ENCODE data around the gene C10orf53.

The C10orf53 gene

DNA sequence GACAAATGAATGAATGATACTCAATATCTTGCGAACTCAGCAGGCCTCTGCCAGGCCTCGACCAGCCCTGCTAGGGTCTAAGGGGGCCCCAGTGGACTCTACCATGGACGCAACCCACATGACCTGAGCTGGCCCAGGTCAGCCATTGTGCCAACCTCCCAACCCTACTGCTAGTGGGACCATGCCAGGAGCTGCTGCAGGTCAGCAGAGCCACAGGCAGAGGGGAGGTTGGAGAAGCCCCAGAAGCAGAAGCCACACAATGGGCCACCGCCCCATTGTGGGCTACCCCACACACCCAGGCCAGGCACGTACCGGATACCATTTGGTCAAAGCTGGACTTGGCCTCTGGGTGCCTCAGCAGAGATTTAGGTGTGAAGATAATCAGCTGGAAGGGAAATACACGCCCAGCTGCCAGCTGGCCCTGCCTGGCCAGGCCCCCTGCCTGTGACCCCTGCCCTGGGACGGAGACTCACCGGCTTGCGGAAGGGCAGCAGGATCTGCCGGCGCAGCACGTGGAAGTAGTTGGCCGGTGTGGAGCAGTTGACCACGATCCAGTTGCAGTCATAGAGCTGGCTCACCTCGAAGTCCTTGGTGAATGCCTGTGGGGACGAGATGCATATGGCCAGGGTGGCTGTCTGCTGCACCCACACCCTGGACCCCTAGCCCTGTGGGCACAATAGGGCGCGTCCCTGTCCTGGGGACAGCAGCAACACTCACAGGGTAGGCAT, 58.2 kb downstream of the C10orf53 start:
- DNase-seq (ENCODE audit: low read depth in 1 of 2, low spot score in 1 of 2) = no peak
- TF ChIP-seq JUND (IDR thresholded peaks at IDR 0.05; ENCODE audit: low read depth) = no peak
- in situ Hi-C loops (cut with HindIII; ENCODE audit: low pct_unique_long_range_greater_than_20kb, low sequenced_read_pairs) = no loop called here

DNA sequence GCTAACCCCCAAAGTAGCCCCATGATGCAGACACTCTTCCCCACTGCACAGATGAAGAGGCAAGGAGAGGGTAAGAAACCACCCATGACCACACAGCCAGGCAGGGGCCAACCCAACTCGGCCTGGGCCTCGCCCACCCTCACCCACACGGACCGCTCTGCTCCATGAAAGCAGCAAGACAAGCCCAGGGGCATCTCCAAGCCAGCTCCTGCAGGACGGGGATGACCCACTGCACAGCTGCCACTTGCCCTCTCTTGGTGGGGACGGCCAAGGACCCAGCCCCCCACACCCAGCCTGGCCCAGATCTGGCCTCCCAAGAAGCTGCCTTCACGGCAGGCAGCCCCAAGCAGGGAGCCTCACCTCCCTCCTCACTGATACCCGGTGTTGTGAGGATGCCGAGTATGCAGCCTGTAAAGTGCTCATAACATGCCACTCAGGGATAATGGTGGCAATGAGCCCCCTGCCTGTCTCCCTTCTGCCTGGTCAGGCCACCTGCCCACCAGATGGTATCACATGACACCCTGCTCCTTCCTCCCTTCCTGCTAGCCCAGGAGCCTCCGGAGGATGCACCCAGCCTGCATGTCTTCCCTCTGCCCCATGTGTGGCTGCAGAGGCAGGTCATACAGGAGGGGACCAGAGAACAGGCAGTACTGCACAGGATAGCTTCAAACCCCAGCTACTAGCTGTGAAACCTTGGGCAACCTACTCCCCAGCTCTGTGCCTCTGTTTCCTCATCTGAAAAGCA, 59.3 kb downstream of the C10orf53 start:
- in situ Hi-C loops (cut with HindIII; ENCODE audit: low pct_unique_long_range_greater_than_20kb, low sequenced_read_pairs) = no loop called here
- no peak for DNase-seq (ENCODE audit: low read depth in 1 of 2, low spot score in 1 of 2)
- no peak for TF ChIP-seq JUND (IDR thresholded peaks at IDR 0.05; ENCODE audit: low read depth)

DNA sequence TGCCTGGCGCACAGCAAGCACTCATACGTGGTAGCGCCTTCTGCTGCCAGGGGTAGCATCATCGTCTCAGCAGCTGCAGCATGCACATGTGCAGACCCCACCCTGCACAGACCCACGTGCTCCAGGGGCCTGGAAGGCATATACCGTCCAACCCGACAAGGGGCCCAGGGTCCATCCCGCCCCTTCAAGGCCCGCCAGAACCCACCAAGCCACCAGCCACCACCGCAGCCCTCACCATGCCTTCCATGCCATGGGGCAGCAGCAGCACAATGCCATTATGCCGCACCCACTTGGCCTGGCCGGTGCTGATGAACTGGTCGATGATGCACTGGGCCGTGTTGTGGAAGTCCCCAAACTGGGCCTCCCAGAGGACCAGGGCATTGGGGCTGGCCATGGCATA, 60.0 kb downstream of the C10orf53 start:
- no peak for DNase-seq (ENCODE audit: low read depth in 1 of 2, low spot score in 1 of 2)
- TF ChIP-seq JUND (IDR thresholded peaks at IDR 0.05; ENCODE audit: low read depth) = no peak
- in situ Hi-C loops (cut with HindIII; ENCODE audit: low pct_unique_long_range_greater_than_20kb, low sequenced_read_pairs) = no loop called here

DNA sequence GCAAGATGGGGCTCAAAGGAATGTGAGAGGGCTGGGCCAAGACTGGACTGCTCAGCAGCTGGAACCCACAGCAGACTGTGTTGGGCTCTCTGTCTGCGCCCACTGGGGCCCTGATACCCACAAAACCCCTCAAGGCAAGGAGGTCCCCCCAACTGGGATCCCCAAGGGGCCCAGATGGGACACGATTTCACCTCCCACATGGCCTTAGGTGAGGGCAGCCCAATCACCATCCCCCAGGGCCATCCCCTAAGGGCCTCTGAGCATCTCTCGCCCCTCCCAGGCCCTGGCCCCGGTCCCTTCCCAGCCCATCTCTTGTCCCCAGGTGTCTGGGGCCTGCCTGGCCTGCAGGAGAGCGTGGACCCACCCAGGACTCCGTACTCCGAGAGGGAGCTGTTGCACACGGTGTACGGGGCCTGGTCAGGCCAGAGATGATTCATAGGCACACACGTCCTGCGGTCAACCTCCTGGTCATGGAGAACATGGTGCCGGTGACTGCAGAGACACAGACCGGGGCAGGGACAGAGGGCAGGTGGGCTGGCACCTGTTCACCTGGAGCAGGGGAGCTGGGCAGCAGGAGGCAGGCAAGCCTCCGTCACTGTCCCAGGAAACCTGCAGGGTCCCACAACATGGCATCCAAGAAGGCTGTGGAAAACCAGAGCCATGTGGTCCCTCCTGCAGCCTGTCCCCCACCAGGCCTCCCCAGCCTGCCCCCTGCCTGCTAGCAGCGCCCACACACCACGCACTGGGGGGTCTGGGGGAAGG, 61.1 kb downstream of the C10orf53 start:
- no peak for DNase-seq (ENCODE audit: low read depth in 1 of 2, low spot score in 1 of 2)
- in situ Hi-C loops (cut with HindIII; ENCODE audit: low pct_unique_long_range_greater_than_20kb, low sequenced_read_pairs) = no loop called here
- TF ChIP-seq JUND (IDR thresholded peaks at IDR 0.05; ENCODE audit: low read depth) = no peak

DNA sequence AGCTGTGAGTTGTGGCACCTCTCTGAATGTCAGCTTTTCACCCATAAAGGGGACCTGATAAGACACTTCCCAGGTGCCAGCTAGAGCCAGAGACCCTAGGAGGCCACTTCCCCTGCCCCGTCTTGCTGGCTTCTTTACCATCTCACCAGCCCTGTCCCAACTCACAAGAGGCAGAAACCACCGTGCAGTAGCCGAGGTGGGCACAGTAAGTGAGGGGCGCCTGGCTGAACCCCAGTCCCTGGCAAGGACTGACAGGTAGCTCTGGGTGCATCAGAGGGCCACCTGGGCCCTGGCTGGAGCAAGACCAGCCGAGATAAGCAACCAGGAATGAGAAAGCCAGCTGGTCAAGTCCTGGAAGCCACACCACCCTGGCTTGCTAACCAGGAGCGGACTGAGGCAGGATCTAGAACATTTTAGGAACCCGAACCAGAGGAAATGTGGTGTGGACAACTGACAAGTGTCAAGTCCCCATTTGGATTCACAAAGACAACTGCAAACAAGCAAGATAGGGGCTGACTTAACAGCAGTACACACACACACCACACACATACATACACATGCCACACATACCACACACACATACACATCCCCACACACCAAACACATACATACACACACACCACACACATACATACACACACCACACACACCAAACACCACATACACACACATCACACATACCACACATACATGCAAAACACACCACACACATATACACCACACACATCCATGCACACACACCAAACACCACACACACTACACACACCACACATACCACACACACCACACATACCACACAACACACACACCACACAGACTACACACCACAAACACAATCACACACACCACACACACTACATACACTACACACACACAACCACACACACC, 61.9 kb downstream of the C10orf53 start:
- TF ChIP-seq JUND (IDR thresholded peaks at IDR 0.05; ENCODE audit: low read depth) = no peak
- in situ Hi-C loops (cut with HindIII; ENCODE audit: low pct_unique_long_range_greater_than_20kb, low sequenced_read_pairs) = no loop called here
- DNase-seq (ENCODE audit: low read depth in 1 of 2, low spot score in 1 of 2) = peak in 1 of 2 experiments; percentile 42

DNA sequence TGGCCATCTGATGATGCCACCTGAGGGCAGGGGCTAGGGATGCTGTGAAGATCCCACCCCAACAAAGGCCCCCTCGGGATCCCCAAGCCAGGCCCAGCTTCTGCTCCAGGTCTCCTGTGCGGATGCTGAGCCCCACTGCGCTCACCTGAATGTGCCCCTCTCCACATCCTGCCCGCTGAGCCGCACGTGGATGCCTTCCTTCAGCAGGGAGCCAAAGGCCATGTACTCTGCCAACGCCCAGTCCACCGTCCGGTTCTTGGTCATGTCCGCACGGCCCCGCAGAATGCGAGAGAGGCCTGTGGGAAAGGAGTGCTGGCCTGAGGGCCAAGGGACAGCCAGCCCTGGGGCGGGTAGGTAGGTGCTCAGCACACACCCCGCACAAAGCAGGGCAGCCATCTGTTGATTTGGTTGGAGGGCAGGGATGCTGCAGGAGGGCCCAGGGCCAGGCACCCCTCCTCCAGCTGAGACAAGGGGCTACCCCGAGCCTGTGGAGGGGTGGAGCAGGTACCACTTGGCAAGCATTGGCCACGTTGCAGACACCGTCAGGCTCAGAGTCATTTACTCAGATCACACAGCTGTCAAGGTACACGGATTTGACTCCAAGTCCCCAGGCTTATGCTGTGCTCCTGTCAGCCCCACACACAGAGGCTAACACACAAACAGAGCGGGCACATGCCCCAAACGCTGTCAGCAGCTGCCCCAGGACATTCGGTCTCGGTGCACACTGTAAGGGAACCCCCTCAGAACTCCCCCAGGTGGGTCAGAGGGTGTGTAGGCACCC, 63.4 kb downstream of the C10orf53 start:
- no peak for DNase-seq (ENCODE audit: low read depth in 1 of 2, low spot score in 1 of 2)
- TF ChIP-seq JUND (IDR thresholded peaks at IDR 0.05; ENCODE audit: low read depth) = no peak
- in situ Hi-C loops (cut with HindIII; ENCODE audit: low pct_unique_long_range_greater_than_20kb, low sequenced_read_pairs) = no loop called here

DNA sequence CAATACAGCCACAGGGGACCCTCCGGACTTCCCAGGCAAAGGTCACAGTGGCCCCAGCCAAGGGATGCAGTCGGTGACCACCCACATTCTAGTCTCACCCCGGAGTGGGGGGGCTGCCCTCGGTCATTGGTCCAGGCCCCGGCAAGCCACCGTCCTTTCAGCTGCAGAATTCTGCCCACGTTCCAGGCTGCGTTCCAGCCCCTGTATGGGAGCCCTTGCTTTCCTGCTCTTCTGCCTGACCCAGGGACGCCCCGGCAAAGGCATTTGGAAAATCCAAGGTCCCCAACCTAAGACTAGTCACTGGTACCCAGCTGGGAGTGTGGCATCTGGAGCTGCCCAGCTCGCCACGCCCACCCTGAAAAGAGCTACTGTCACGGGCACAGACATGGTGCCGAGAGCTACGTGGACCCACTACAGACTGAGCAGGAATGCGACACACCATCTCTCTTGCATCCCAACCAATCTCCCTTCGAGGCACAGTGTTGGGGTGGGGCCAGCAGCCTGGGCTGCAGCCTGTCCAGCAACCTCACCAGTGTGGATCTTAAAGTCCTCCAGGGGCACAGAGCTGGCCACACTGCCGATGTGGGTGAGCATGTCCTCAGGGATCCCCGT, 64.1 kb downstream of the C10orf53 start:
- no peak for TF ChIP-seq JUND (IDR thresholded peaks at IDR 0.05; ENCODE audit: low read depth)
- DNase-seq (ENCODE audit: low read depth in 1 of 2, low spot score in 1 of 2) = no peak
- in situ Hi-C loops (cut with HindIII; ENCODE audit: low pct_unique_long_range_greater_than_20kb, low sequenced_read_pairs) = no loop called here

DNA sequence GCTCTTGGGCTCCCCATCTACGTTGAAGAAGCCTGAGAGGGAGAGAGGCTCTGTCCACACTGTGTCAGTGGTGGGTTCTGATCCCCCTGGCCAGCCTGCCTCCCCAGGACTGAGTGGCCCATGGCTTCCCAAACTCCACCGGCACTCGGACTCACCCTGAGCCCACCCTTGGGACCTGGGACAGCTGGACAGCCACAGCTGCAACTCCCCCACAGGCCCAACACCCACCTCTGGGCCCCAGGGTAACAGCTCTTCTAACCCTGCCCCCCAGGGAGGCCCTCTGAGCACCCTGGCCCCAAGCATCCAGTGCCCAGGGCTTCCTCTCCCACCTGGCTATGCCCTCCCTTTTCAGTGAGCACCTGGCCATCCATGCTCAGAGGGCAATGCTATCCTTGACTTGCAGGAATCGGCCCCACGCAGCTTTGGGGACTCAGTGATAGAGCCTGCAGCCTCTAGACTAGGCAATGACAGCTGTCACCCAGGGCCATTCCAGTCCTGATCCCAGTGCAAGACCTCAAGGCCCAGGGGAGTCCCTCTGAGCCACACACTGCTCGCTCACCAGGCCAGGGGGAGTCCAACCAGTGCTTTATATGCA, 64.7 kb downstream of the C10orf53 start:
- no peak for DNase-seq (ENCODE audit: low read depth in 1 of 2, low spot score in 1 of 2)
- no peak for TF ChIP-seq JUND (IDR thresholded peaks at IDR 0.05; ENCODE audit: low read depth)
- in situ Hi-C loops (cut with HindIII; ENCODE audit: low pct_unique_long_range_greater_than_20kb, low sequenced_read_pairs) = no loop called here

DNA sequence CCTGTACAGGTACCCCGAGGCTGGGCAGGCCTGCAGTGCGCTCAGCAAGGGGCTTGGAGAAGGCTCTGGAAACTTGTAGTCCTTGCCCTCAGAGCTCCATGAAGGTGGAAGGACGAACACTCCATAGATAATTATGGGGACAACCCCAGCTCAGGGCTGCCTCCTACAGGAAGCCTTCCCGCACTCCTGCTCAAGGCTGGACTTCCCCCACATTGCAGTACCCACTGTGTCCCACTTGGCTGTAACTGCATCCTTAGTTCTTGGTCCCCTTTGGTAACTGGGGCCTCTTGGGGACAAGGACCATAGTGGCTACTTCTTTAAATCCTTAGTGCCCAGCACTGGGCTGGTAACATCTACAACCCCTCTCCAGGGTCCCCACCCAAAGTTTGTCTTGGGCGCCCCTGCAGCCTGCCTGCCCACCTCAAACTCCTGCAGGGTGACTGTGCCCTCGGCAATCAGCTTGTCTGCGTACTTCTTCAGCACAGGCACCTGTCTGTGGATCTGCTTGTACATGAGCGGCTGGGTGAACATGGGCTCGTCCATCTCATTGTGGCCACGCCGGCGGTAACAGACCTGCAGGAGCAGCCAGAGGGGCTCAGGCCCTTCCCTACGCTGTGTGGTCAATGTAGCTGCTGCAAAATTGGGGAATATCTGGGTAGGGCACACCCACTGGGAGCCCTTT, 65.6 kb downstream of the C10orf53 start:
- in situ Hi-C loops (cut with HindIII; ENCODE audit: low pct_unique_long_range_greater_than_20kb, low sequenced_read_pairs) = no loop called here
- TF ChIP-seq JUND (IDR thresholded peaks at IDR 0.05; ENCODE audit: low read depth) = no peak
- no peak for DNase-seq (ENCODE audit: low read depth in 1 of 2, low spot score in 1 of 2)

DNA sequence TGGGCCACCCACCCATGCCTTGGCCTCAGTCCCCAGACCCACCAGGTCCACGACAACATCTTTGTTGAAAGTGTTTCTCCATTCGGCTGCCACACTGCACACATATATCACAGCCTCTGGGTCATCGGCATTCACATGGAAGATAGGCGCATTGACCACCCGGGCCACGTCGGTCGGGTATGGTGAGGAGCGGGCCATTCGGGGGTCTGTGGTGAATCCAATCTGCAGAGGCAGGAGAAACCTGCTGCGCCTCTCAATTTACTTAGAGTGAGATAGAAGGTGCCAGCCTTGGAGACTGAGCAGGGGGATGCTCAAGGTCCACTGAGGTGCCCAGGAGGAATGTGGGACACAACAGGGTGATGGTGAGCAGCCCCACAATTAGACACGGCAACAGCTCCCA, 66.3 kb downstream of the C10orf53 start:
- TF ChIP-seq JUND (IDR thresholded peaks at IDR 0.05; ENCODE audit: low read depth) = no peak
- in situ Hi-C loops (cut with HindIII; ENCODE audit: low pct_unique_long_range_greater_than_20kb, low sequenced_read_pairs) = no loop called here
- DNase-seq (ENCODE audit: low read depth in 1 of 2, low spot score in 1 of 2) = no peak

Data from T47D (cell line).